Cardiac muscle cell (in vitro differentiated cells and primary cell): ENCODE results near the gene KRTAP12-3. TPM values are rescaled to one million over a fixed set of nuclear protein-coding genes. Genes with fewer than 3 reads are reported as not detected.

Experiments
- DNase-seq, 2 donors: peaks; one replicate each; pipeline versions ENCODE4 v3.0.0 to v3.0.0-alpha.2; 2010 to 2017; ENCODE audit warnings: low read depth in 1 of 2, low spot score in 1 of 2
- H3K27ac ChIP-seq: fragments of 200-600 bp; sonication (generic); 2 replicates; pipeline ENCODE4 v1.5.1; 2016
- H3K27me3 ChIP-seq: fragments of 200-600 bp; sonication (generic); 2 replicates; pipeline ENCODE4 v1.6.0; 2016; ENCODE audit warnings: control low read depth
- H3K36me3 ChIP-seq: fragments of 200-600 bp; sonication (generic); 2 replicates; pipeline ENCODE4 v1.5.1; 2016; ENCODE audit warnings: control low read depth
- H3K4me1 ChIP-seq: fragments of 200-600 bp; sonication (generic); 2 replicates; pipeline ENCODE4 v1.8.1; 2017; ENCODE audit warnings: low read depth, mild to moderate bottlenecking, mixed run types
- H3K4me3 ChIP-seq: fragments of 200-600 bp; sonication (generic); 2 replicates; pipeline ENCODE4 v1.5.1; 2016; ENCODE audit warnings: mild to moderate bottlenecking
- H3K9me3 ChIP-seq: fragments of 200-600 bp; sonication (generic); 2 replicates; pipeline ENCODE4 v1.5.1; 2017; ENCODE audit warnings: low read depth, mild to moderate bottlenecking, control low read depth
- CTCF ChIP-seq: IDR thresholded peaks from 2 replicates; pipeline ENCODE4 v1.5.1; 2012; ENCODE audit warnings: low read depth, mild to moderate bottlenecking, low read length
- polyA plus RNA-seq: library from polyadenylated mRNA; unstranded; fragments of >200 nt; fragmentation: Nextera tagmentation; extraction: Ambion mirVana; gene quantifications from 2 replicates; pipeline ENCODE4 v1.2.1, GENCODE V29; 2016
- total RNA-seq: library from RNA; depleted of rRNA; stranded (reverse); fragments of >200 nt; gene quantifications from 2 replicates; pipeline ENCODE4 v1.2.3, GENCODE V29; 2016

Gene KRTAP12-3
- total and polyA plus RNA-seq, 2 experiments from 2014 or later: not detected

- Histone ChIP-seq H3K36me3 (no peaks in the 10 kb centered on the region), H3K27me3 (peaks cover 47% of the 10 kb centered on the region), H3K4me3 (no peak overlapping the region), H3K4me1 (no peaks in the 10 kb centered on the region), H3K9me3 (no peaks in the 10 kb centered on the region), H3K27ac (no peak overlapping the region)
- no peak for TF ChIP-seq CTCF
- DNase-seq: no peak
Measured at GRCh38 chr21:44701023-44701400, 43.3 kb downstream of the KRTAP12-3 start.

- TF ChIP-seq CTCF: no peak
- H3K4me3 ChIP-seq: no peak overlapping the region
- H3K4me1 ChIP-seq: no peaks in the 10 kb centered on the region
- no peaks in the 10 kb centered on the region for H3K9me3 ChIP-seq
- no peak overlapping the region for H3K27ac ChIP-seq
- H3K27me3 ChIP-seq: peaks cover 52% of the 10 kb centered on the region
- no peak for DNase-seq
- no peaks in the 10 kb centered on the region for H3K36me3 ChIP-seq
Measured at GRCh38 chr21:44701541-44701940, 43.8 kb downstream of the KRTAP12-3 start.

- Histone ChIP-seq H3K27me3 (peaks cover 60% of the 10 kb centered on the region), H3K4me1 (no peaks in the 10 kb centered on the region)
Measured at GRCh38 chr21:44702111-44702972, 44.6 kb downstream of the KRTAP12-3 start.

GRCh38 chr21:44702973-44703730 lies 45.4 kb downstream of the KRTAP12-3 start:
- no peak overlapping the region for H3K4me3 ChIP-seq
- H3K4me1 ChIP-seq: no peaks in the 10 kb centered on the region
- DNase-seq: no peak
- H3K9me3 ChIP-seq: no peaks in the 10 kb centered on the region
- no peak for TF ChIP-seq CTCF
- no peak overlapping the region for H3K27ac ChIP-seq
- H3K27me3 ChIP-seq: peaks cover 68% of the 10 kb centered on the region
- no peaks in the 10 kb centered on the region for H3K36me3 ChIP-seq

More at GRCh38 chr21:44702111-44702972, 44.6 kb downstream of the KRTAP12-3 start:
- TF ChIP-seq CTCF: no peak
- Histone ChIP-seq H3K27ac (no peak overlapping the region), H3K9me3 (no peaks in the 10 kb centered on the region), H3K36me3 (no peaks in the 10 kb centered on the region), H3K4me3 (no peak overlapping the region)
- DNase-seq: no peak

GRCh38 chr21:44703731-44704635 lies 46.3 kb downstream of the KRTAP12-3 start:
- H3K27ac ChIP-seq: no peak overlapping the region
- no peak for DNase-seq
- no peaks in the 10 kb centered on the region for H3K9me3 ChIP-seq
- TF ChIP-seq CTCF: no peak
- peaks cover 77% of the 10 kb centered on the region for H3K27me3 ChIP-seq
- no peaks in the 10 kb centered on the region for H3K36me3 ChIP-seq
- H3K4me3 ChIP-seq: no peak overlapping the region
- H3K4me1 ChIP-seq: no peaks in the 10 kb centered on the region
